HepG2 (cell line): ENCODE measurements around the gene NMUR1. TPM values are rescaled to one million over a fixed set of nuclear protein-coding genes. Genes with fewer than 3 reads are reported as not detected.

Experiments
- BRCA1 ChIP-seq: sonication (generic); formaldehyde crosslinking; IDR thresholded peaks from 2 replicates; pipeline ENCODE4 v1.4.0; 2020; ENCODE audit warnings: missing genetic modification reagents
- DRAP1 ChIP-seq: IDR thresholded peaks from 2 replicates; pipeline ENCODE4 v1.6.1; 2016; ENCODE audit warnings: missing genetic modification reagents, missing compliant biosample characterization
- GATAD1 ChIP-seq: IDR thresholded peaks from 2 replicates; pipeline ENCODE4 v1.6.1; 2016; ENCODE audit warnings: missing genetic modification reagents, missing compliant biosample characterization
- HNF1B ChIP-seq: sonication (generic); formaldehyde crosslinking; IDR thresholded peaks from 2 replicates; pipeline ENCODE4 v1.5.1; 2020; ENCODE audit warnings: mild to moderate bottlenecking, moderate library complexity, missing genetic modification reagents
- MED8 ChIP-seq: sonication (generic); formaldehyde crosslinking; IDR thresholded peaks from 2 replicates; pipeline ENCODE4 v1.8.1; 2023; ENCODE audit warnings: mild to moderate bottlenecking, missing genetic modification reagents; ENCODE audit not compliant: insufficient replicate concordance
- POGZ ChIP-seq: sonication (generic); formaldehyde crosslinking; IDR thresholded peaks from 2 replicates; pipeline ENCODE4 v1.4.0; 2020; ENCODE audit warnings: mild to moderate bottlenecking, missing genetic modification reagents
- SATB2 ChIP-seq: sonication (generic); formaldehyde crosslinking; IDR thresholded peaks from 2 replicates; pipeline ENCODE4 v1.5.0; 2020; ENCODE audit warnings: missing genetic modification reagents
- SOX13 ChIP-seq, 3 experiments: fragments of 450-650 bp in 1 of 3; sonication (generic) in 1 of 3; formaldehyde crosslinking in 1 of 3; IDR thresholded peaks in 2 of 3; conservative IDR thresholded peaks in 1 of 3; 2 replicates each; pipeline versions ENCODE4 v1.5.0 to v1.6.1; 2016 to 2020; ENCODE audit warnings: antibody characterized with exemption in 1 of 3, mild to moderate bottlenecking in 1 of 3, missing compliant biosample characterization in 1 of 3, missing genetic modification reagents in 1 of 3, moderate library complexity in 1 of 3
- TEAD3 ChIP-seq: optimal IDR thresholded peaks from 2 replicates; pipeline ENCODE3; 2016; ENCODE audit warnings: borderline replicate concordance
- YEATS4 ChIP-seq: sonication (generic); formaldehyde crosslinking; IDR thresholded peaks from 2 replicates; pipeline ENCODE4 v1.4.0; 2020; ENCODE audit warnings: missing genetic modification reagents, borderline replicate concordance
- ZBTB34 ChIP-seq: sonication (generic); formaldehyde crosslinking; IDR thresholded peaks from 2 replicates; pipeline ENCODE4 v1.8.0; 2022; ENCODE audit warnings: mild to moderate bottlenecking, missing genetic modification reagents
- ZBTB38 ChIP-seq: sonication (generic); formaldehyde crosslinking; IDR thresholded peaks from 2 replicates; pipeline ENCODE4 v1.5.1; 2020; ENCODE audit warnings: mild to moderate bottlenecking, missing genetic modification reagents
- ZNF512 ChIP-seq: sonication (generic); formaldehyde crosslinking; IDR thresholded peaks from 2 replicates; pipeline ENCODE4 v1.4.0; 2020; ENCODE audit warnings: mild to moderate bottlenecking, missing genetic modification reagents
- ZNF512B ChIP-seq: sonication (generic); formaldehyde crosslinking; IDR thresholded peaks from 2 replicates; pipeline ENCODE4 v1.5.1; 2020; ENCODE audit warnings: missing genetic modification reagents, mild to moderate bottlenecking, borderline replicate concordance
- ZNF580 ChIP-seq: IDR thresholded peaks from 2 replicates; pipeline ENCODE4 v1.6.1; 2016; ENCODE audit warnings: low read depth, borderline replicate concordance
- ZNF614 ChIP-seq: IDR thresholded peaks from 2 replicates; pipeline ENCODE4 v1.6.1; 2018; ENCODE audit warnings: missing biosample characterization, missing genetic modification reagents, inconsistent platforms, borderline replicate concordance
- ZNF691 ChIP-seq: sonication (generic); formaldehyde crosslinking; IDR thresholded peaks from 2 replicates; pipeline ENCODE4 v1.4.0; 2020; ENCODE audit warnings: missing genetic modification reagents, low read depth, mild to moderate bottlenecking, borderline replicate concordance
- ZSCAN30 ChIP-seq: sonication (generic); formaldehyde crosslinking; IDR thresholded peaks from 2 replicates; pipeline ENCODE4 v1.5.0; 2020; ENCODE audit warnings: mild to moderate bottlenecking, missing genetic modification reagents
- polyA plus RNA-seq, 8 experiments: library from polyadenylated mRNA; depleted of rRNA in 3 of 8; stranded (reverse) in 7 of 8; unstranded in 1 of 8; fragments of >200 nt; fragmentation: Illumina TruSeq in 4 of 8; extraction: Trizol in 4 of 8; gene quantifications; 2 replicates each; pipeline versions ENCODE4 v1.2.1 to v1.2.3, GENCODE V29; 2011 to 2016; ENCODE audit warnings: low read depth in 4 of 8, missing spikeins in 1 of 8, mixed read lengths in 1 of 8; ENCODE audit not compliant: insufficient read depth in 1 of 8
- total RNA-seq, 5 experiments: library from RNA; depleted of rRNA; stranded (reverse); fragments of >200 nt; fragmentation: Illumina TruSeq; extraction: Trizol; gene quantifications; 2 replicates each; pipeline ENCODE4 v1.2.3, GENCODE V29; 2016; ENCODE audit warnings: low read depth in 1 of 5

The NMUR1 gene
- total and polyA plus RNA-seq, 2 of the 13 experiments (the other 11 are each of a cell fraction or from before 2014, with no cell fraction given), result not detected

GRCh38 chr2:231482806-231483391 is 47.3 kb downstream of the NMUR1 start (continued):
- TF ChIP-seq ZNF691 (0 out of 2 replicates have a peak, but pooled peaks have one; percentile 23), YEATS4 (CRISPR knock-in tag) (peak; percentile 31; the same call in 1 of the 2 replicates), SOX13 (IDR thresholded peaks at IDR 0.05) (no peak), SOX13 (CRISPR knock-in tag; conservative IDR thresholded peaks at IDR 0.05 in 1 of 2, IDR thresholded peaks at IDR 0.05 in 1 of 2) (peak in 1 of 2 experiments; percentile 12; a peak in 1 of 4 replicates), HNF1B (CRISPR knock-in tag) (no peak), GATAD1 (CRISPR knock-in tag) (0 out of 2 replicates have a peak, but pooled peaks have one; percentile 15), ZBTB38 (CRISPR knock-in tag) (peak; percentile 45), TEAD3 (CRISPR knock-in tag) (peak; percentile 59), ZNF512B (CRISPR knock-in tag) (peak; percentile 55; the same call in 1 of the 2 replicates), SATB2 (CRISPR knock-in tag) (no peak), ZNF614 (CRISPR knock-in tag) (peak; percentile 29; the same call in 1 of the 2 replicates), ZSCAN30 (CRISPR knock-in tag) (no peak), POGZ (0 out of 2 replicates have a peak, but pooled peaks have one; percentile 56), ZNF512 (peak; percentile 48; the same call in 1 of the 2 replicates), MED8 (CRISPR knock-in tag) (no peak), ZBTB34 (no peak), ZNF580 (CRISPR knock-in tag) (0 out of 2 replicates have a peak, but pooled peaks have one; percentile 63), DRAP1 (0 out of 2 replicates have a peak, but pooled peaks have one; percentile 28), BRCA1 (0 out of 2 replicates have a peak, but pooled peaks have one; percentile 49)
